B cell (primary cell): ENCODE measurements around the gene PLS3. TPM values are rescaled to one million over a fixed set of nuclear protein-coding genes. Genes with fewer than 3 reads are reported as not detected.

Source experiments
- ATAC-seq: fragments of 200-7000 bp; cut with Tn5 transposase; one replicate; pipeline ENCODE4 v1.10.0; 2021; ENCODE audit warnings: low read depth, mild to moderate bottlenecking, moderate number of reproducible peaks, moderate library complexity
- CTCF ChIA-PET: fragments of 350-600 bp; sonication (Branson Sonifier 250); formaldehyde crosslinking; loops from one replicate; lab custom pipeline; 2021; ENCODE audit warnings: antibody characterized with exemption, inconsistent platforms; lab: Charles Lee
- POLR2A ChIA-PET: fragments of 350-600 bp; sonication (Branson Sonifier 250); formaldehyde crosslinking; loops from one replicate; lab custom pipeline; 2021; ENCODE audit warnings: antibody characterized with exemption; lab: Charles Lee
- DNase-seq: peaks from one replicate; pipeline ENCODE4 v3.0.0; 2013
- H2AFZ ChIP-seq: 2 replicates; pipeline ENCODE4 v1.6.1; 2012; ENCODE audit warnings: mild to moderate bottlenecking, low read depth, low read length; ENCODE audit not compliant: insufficient read depth, poor library complexity, severe bottlenecking
- H3K27ac ChIP-seq, 2 donors: 1 replicate in 1 of 2; 2 replicates in 1 of 2; pipeline ENCODE4 v1.5.1; 2012 to 2013; ENCODE audit warnings: low read length in 2 of 2, mild to moderate bottlenecking in 2 of 2, moderate library complexity in 1 of 2
- H3K27me3 ChIP-seq, 4 experiments: fragments of 200-600 bp in 1 of 4; sonication (generic) in 1 of 4; replicated peaks in 1 of 4; 1 replicate in 2 of 4; 2 replicates in 2 of 4; pipeline versions ENCODE4 v1.6.1 to v1.7.0; 2013 to 2016; ENCODE audit warnings: low read length in 3 of 4, mild to moderate bottlenecking in 2 of 4, mixed read lengths in 1 of 4, moderate library complexity in 1 of 4; ENCODE audit not compliant: insufficient read depth in 4 of 4, control insufficient read depth in 3 of 4; ENCODE audit errors: control extremely low read depth in 1 of 4
- H3K36me3 ChIP-seq, 2 experiments: replicated peaks in 1 of 2; 1 replicate in 1 of 2; 2 replicates in 1 of 2; pipeline versions ENCODE4 v1.6.1 to v1.7.1; 2013; ENCODE audit warnings: low read length in 1 of 2; ENCODE audit not compliant: insufficient read depth in 2 of 2, control insufficient read depth in 1 of 2; ENCODE audit errors: control extremely low read depth in 1 of 2, extremely low read depth in 1 of 2
- H3K4me1 ChIP-seq, 2 donors: fragments of 200-600 bp in 1 of 2; sonication (generic) in 1 of 2; 1 replicate in 1 of 2; 2 replicates in 1 of 2; pipeline versions ENCODE4 v1.5.1 to v1.6.1; 2013 to 2017; ENCODE audit warnings: low read length in 2 of 2; ENCODE audit not compliant: control insufficient read depth in 2 of 2, insufficient read depth in 2 of 2
- H3K4me2 ChIP-seq: replicated peaks from 2 replicates; pipeline ENCODE3; 2012; ENCODE audit warnings: mild to moderate bottlenecking, low read depth, low read length; ENCODE audit not compliant: poor library complexity, severe bottlenecking
- H3K4me3 ChIP-seq, 5 experiments: fragments of 200-600 bp in 1 of 5; sonication (generic) in 1 of 5; 1 replicate in 3 of 5; 2 replicates in 2 of 5; pipeline versions ENCODE4 v1.5.1 to v1.7.0; 2011 to 2016; ENCODE audit warnings: low read length in 4 of 5, mild to moderate bottlenecking in 4 of 5, low read depth in 2 of 5, control low read depth in 1 of 5, moderate library complexity in 1 of 5; ENCODE audit not compliant: insufficient read depth in 1 of 5; ENCODE audit errors: control extremely low read depth in 1 of 5, extremely low read depth in 1 of 5
- H3K79me2 ChIP-seq: fragments of 200-600 bp; sonication (generic); one replicate; pipeline ENCODE4 v1.6.0; 2016; ENCODE audit warnings: low read length; ENCODE audit not compliant: control insufficient read depth, insufficient read depth
- H3K9ac ChIP-seq: fragments of 200-600 bp; sonication (generic); 2 replicates; pipeline ENCODE4 v1.6.1; 2017; ENCODE audit warnings: mild to moderate bottlenecking, low read length, moderate library complexity
- H3K9me3 ChIP-seq, 3 donors: one replicate each; pipeline versions ENCODE4 v1.6.1 to v1.7.1; 2013; ENCODE audit warnings: low read length in 2 of 3; ENCODE audit not compliant: control insufficient read depth in 2 of 3, insufficient read depth in 1 of 3; ENCODE audit errors: control extremely low read depth in 1 of 3
- H4K20me1 ChIP-seq: 2 replicates; pipeline ENCODE4 v1.6.0; 2012; ENCODE audit warnings: mild to moderate bottlenecking, low read length; ENCODE audit not compliant: insufficient read depth, control insufficient read depth, poor library complexity, severe bottlenecking
- H3K27ac Mint-ChIP-seq: one replicate; pipeline ENCODE4 v1.8.0; 2021; ENCODE audit warnings: mixed read lengths
- H3K27me3 Mint-ChIP-seq: one replicate; pipeline ENCODE4 v1.8.0; 2021; ENCODE audit warnings: mixed read lengths
- H3K4me1 Mint-ChIP-seq: one replicate; pipeline ENCODE4 v1.8.0; 2021; ENCODE audit warnings: mixed read lengths
- H3K4me3 Mint-ChIP-seq: one replicate; pipeline ENCODE4 v1.8.0; 2021; ENCODE audit warnings: mixed read lengths
- H3K9me3 Mint-ChIP-seq: one replicate; pipeline ENCODE4 v1.8.0; 2022; ENCODE audit warnings: mixed read lengths; ENCODE audit not compliant: insufficient read depth
- CTCF ChIP-seq: fragments of 200-600 bp; IDR thresholded peaks from one replicate; pipeline ENCODE4 v1.8.0; 2022; ENCODE audit warnings: antibody characterized with exemption, mild to moderate bottlenecking
- EZH2 ChIP-seq: IDR thresholded peaks from 2 replicates; pipeline ENCODE4 v1.6.1; 2012; ENCODE audit warnings: borderline replicate concordance, low read depth, mild to moderate bottlenecking, moderate library complexity, low read length; ENCODE audit not compliant: insufficient read depth, poor library complexity, severe bottlenecking
- WGBS: methylation state at CpG from one replicate; pipeline ENCODE4 v1.1.5; 2013; ENCODE audit warnings: missing lambda C conversion rate; ENCODE audit not compliant: insufficient coverage; 5-methylcytosine and 5-hydroxymethylcytosine counted together
- intact Hi-C: fragments of 100-400 bp; cut with micrococcal nuclease; formaldehyde crosslinking; loops from one replicate; pipeline ENCODE4 v1.10.0; 2022
- polyA plus RNA-seq: library from polyadenylated mRNA; depleted of rRNA; stranded (reverse); fragments of >200 nt; gene quantifications from 2 replicates; pipeline ENCODE4 v1.2.3, GENCODE V29; 2012
- total RNA-seq, 2 donors: library from RNA; stranded (reverse); fragments of 120-200 nt in 1 of 2; gene quantifications; 1 replicate in 1 of 2; 2 replicates in 1 of 2; pipeline versions ENCODE4 v1.2.3 to v1.2.4, GENCODE V29; 2013 to 2022

The PLS3 gene
- total and polyA plus RNA-seq, 2 donors (not counting 1 experiment from before 2014, with no cell fraction given): not detected

- POLR2A ChIA-PET: no interaction called here
- Mint-ChIP-seq H3K4me1 (peaks cover 3% of the 10 kb centered on the region), H3K27me3 (peaks cover 11% of the 10 kb centered on the region), H3K4me3 (no peak overlapping the region), H3K9me3 (no peaks in the 10 kb centered on the region), H3K27ac (no peak overlapping the region)
- H3K4me1 ChIP-seq: peaks cover 6 to 11% of the 10 kb centered on the region in 2 donors
- H2AFZ ChIP-seq: no peak overlapping the region
- no peak overlapping the region for H3K9ac ChIP-seq
- ATAC-seq (no peak), DNase-seq (no peak)
- H3K36me3 ChIP-seq: no peaks in the 10 kb centered on the region
- H4K20me1 ChIP-seq: no peaks in the 10 kb centered on the region
- peaks cover 0 to 4% (median 1%) of the 10 kb centered on the region in 4 experiments for H3K27me3 ChIP-seq
- intact Hi-C loops: no loop called here
- WGBS: no CpG with 5 or more reads among the region's 2 CpGs
- H3K4me2 ChIP-seq: no peak overlapping the region
- no peak overlapping the region for H3K4me3 ChIP-seq
- CTCF ChIA-PET: no interaction called here
- H3K79me2 ChIP-seq: no peaks in the 10 kb centered on the region
- no peaks in the 10 kb centered on the region for H3K9me3 ChIP-seq
- TF ChIP-seq EZH2 (no peak), CTCF (no peak)
- H3K27ac ChIP-seq: no peak overlapping the region
Observed at GRCh38 chrX:115565888-115566287, 4.9 kb downstream of the PLS3 start.

GRCh38 chrX:115571712-115572111, 10.7 kb downstream of the PLS3 start:
- Histone ChIP-seq H3K27ac (no peak overlapping the region), H3K4me2 (no peak overlapping the region), H3K4me3 (no peak overlapping the region), H3K27me3 (no peaks in the 10 kb centered on the region), H3K9ac (no peak overlapping the region), H3K9me3 (no peaks in the 10 kb centered on the region), H2AFZ (no peak overlapping the region), H3K79me2 (no peaks in the 10 kb centered on the region), H4K20me1 (no peaks in the 10 kb centered on the region), H3K4me1 (no peaks in the 10 kb centered on the region), H3K36me3 (no peaks in the 10 kb centered on the region)
- Mint-ChIP-seq H3K27me3 (no peaks in the 10 kb centered on the region), H3K4me3 (no peak overlapping the region), H3K9me3 (no peaks in the 10 kb centered on the region), H3K4me1 (no peaks in the 10 kb centered on the region), H3K27ac (no peak overlapping the region)
- no peak for DNase-seq
- intact Hi-C loops: no loop called here
- no peak for TF ChIP-seq EZH2
- no peak for TF ChIP-seq CTCF
- ChIA-PET CTCF (no interaction called here), POLR2A (no interaction called here)
- ATAC-seq: no peak
